ENCODE results near the gene MRM2.

The MRM2 gene

GRCh38 chr7:2220954-2221353 lies 21.1 kb downstream of the MRM2 start:
- H4K12ac ChIP-seq (ENCODE audit: low read depth, low read length), result no peak overlapping the region

GRCh38 chr7:2220506-2220905 lies 21.5 kb downstream of the MRM2 start:
- Histone ChIP-seq H3K79me1 (ENCODE audit: low read length) (no peaks in the 10 kb centered on the region), H2BK120ac (ENCODE audit: insufficient read depth, low read length, poor library complexity) (no peak overlapping the region), H2AFZ (ENCODE audit: insufficient read depth, low read length, poor library complexity) (no peak overlapping the region), H3K23ac (ENCODE audit: low read length) (no peak overlapping the region), H3K36me3 (ENCODE audit: control insufficient read depth in 1 of 2, insufficient read depth in 2 of 2, low read length in 2 of 2) (peaks cover 81 to 85% of the 10 kb centered on the region in 2 experiments), H4K8ac (ENCODE audit: low read depth, low read length) (no peak overlapping the region), H3K9me3 (ENCODE audit: insufficient read depth, low read depth, low read length) (peaks cover 3% of the 10 kb centered on the region), H3K79me2 (ENCODE audit: control insufficient read depth, insufficient read depth, low read length, poor library complexity) (no peaks in the 10 kb centered on the region), H4K91ac (ENCODE audit: low read depth, low read length) (no peak overlapping the region), H3K27me3 (ENCODE audit: insufficient read depth, low read length) (no peaks in the 10 kb centered on the region), H4K12ac (ENCODE audit: low read depth, low read length) (no peak overlapping the region), H3K4me3 (ENCODE audit: low read depth, low read length) (no peak overlapping the region), H2BK12ac (ENCODE audit: low read length) (no peak overlapping the region), H3K4ac (ENCODE audit: low read depth, low read length) (no peak overlapping the region), H2BK5ac (ENCODE audit: low read depth, low read length, poor library complexity) (no peak overlapping the region), H2AK5ac (ENCODE audit: low read length) (no peak overlapping the region), H3K14ac (ENCODE audit: low read length) (no peak overlapping the region), H3K4me1 (ENCODE audit: control insufficient read depth in 1 of 2, insufficient read depth in 2 of 2, low read length in 2 of 2) (no peaks in the 10 kb centered on the region), H3K27ac (ENCODE audit: low read depth, low read length) (no peak overlapping the region), H3K9ac (ENCODE audit: low read length) (no peak overlapping the region), H3K4me2 (ENCODE audit: low read length) (no peak overlapping the region), H3K18ac (ENCODE audit: low read length) (no peak overlapping the region)
- DNase-seq, result no peak
- WGBS (ENCODE audit: extremely low coverage, insufficient coverage, insufficient read length), result no CpG with 5 or more reads among the region's 16 CpGs

More at GRCh38 chr7:2220954-2221353, 21.1 kb downstream of the MRM2 start:
- H3K14ac ChIP-seq (ENCODE audit: low read length), result no peak overlapping the region
- H3K4ac ChIP-seq (ENCODE audit: low read depth, low read length), result no peak overlapping the region
- no peak overlapping the region for H2AFZ ChIP-seq (ENCODE audit: insufficient read depth, low read length, poor library complexity)
- H2BK12ac ChIP-seq (ENCODE audit: low read length), result no peak overlapping the region
- peaks cover 81 to 85% of the 10 kb centered on the region in 2 experiments for H3K36me3 ChIP-seq (ENCODE audit: control insufficient read depth in 1 of 2, insufficient read depth in 2 of 2, low read length in 2 of 2)
- WGBS (ENCODE audit: extremely low coverage, insufficient coverage, insufficient read length), result no CpG with 5 or more reads among the region's 17 CpGs
- H3K23ac ChIP-seq (ENCODE audit: low read length), result no peak overlapping the region
- H2BK5ac ChIP-seq (ENCODE audit: low read depth, low read length, poor library complexity), result no peak overlapping the region
- H3K18ac ChIP-seq (ENCODE audit: low read length), result no peak overlapping the region
- no peak for DNase-seq
- no peaks in the 10 kb centered on the region for H3K27me3 ChIP-seq (ENCODE audit: insufficient read depth, low read length)
- H3K79me1 ChIP-seq (ENCODE audit: low read length), result no peaks in the 10 kb centered on the region
- no peak overlapping the region for H3K27ac ChIP-seq (ENCODE audit: low read depth, low read length)
- no peaks in the 10 kb centered on the region for H3K79me2 ChIP-seq (ENCODE audit: control insufficient read depth, insufficient read depth, low read length, poor library complexity)
- H4K8ac ChIP-seq (ENCODE audit: low read depth, low read length), result no peak overlapping the region
- no peak overlapping the region for H2AK5ac ChIP-seq (ENCODE audit: low read length)
- H3K4me2 ChIP-seq (ENCODE audit: low read length), result no peak overlapping the region
- H3K9ac ChIP-seq (ENCODE audit: low read length), result no peak overlapping the region
- no peak overlapping the region for H4K91ac ChIP-seq (ENCODE audit: low read depth, low read length)
- no peak overlapping the region for H3K4me3 ChIP-seq (ENCODE audit: low read depth, low read length)
- H3K9me3 ChIP-seq (ENCODE audit: insufficient read depth, low read depth, low read length), result peaks cover 1% of the 10 kb centered on the region
- H3K4me1 ChIP-seq (ENCODE audit: control insufficient read depth in 1 of 2, insufficient read depth in 2 of 2, low read length in 2 of 2), result no peaks in the 10 kb centered on the region
- no peak overlapping the region for H2BK120ac ChIP-seq (ENCODE audit: insufficient read depth, low read length, poor library complexity)

GRCh38 chr7:2220030-2220429 lies 22.0 kb downstream of the MRM2 start:
- no peak overlapping the region for H3K4me2 ChIP-seq (ENCODE audit: low read length)
- no peak overlapping the region for H3K4me3 ChIP-seq (ENCODE audit: low read depth, low read length)
- H3K27ac ChIP-seq (ENCODE audit: low read depth, low read length), result no peak overlapping the region
- no peak overlapping the region for H2BK120ac ChIP-seq (ENCODE audit: insufficient read depth, low read length, poor library complexity)
- H3K79me1 ChIP-seq (ENCODE audit: low read length), result no peaks in the 10 kb centered on the region
- no peak overlapping the region for H2BK5ac ChIP-seq (ENCODE audit: low read depth, low read length, poor library complexity)
- H4K8ac ChIP-seq (ENCODE audit: low read depth, low read length), result no peak overlapping the region
- H3K4ac ChIP-seq (ENCODE audit: low read depth, low read length), result no peak overlapping the region
- no peak overlapping the region for H4K12ac ChIP-seq (ENCODE audit: low read depth, low read length)
- no peaks in the 10 kb centered on the region for H3K79me2 ChIP-seq (ENCODE audit: control insufficient read depth, insufficient read depth, low read length, poor library complexity)
- no peak overlapping the region for H2AFZ ChIP-seq (ENCODE audit: insufficient read depth, low read length, poor library complexity)
- WGBS (ENCODE audit: extremely low coverage, insufficient coverage, insufficient read length), result no CpG with 5 or more reads among the region's 19 CpGs
- H2AK5ac ChIP-seq (ENCODE audit: low read length), result no peak overlapping the region
- H2BK12ac ChIP-seq (ENCODE audit: low read length), result no peak overlapping the region
- H3K23ac ChIP-seq (ENCODE audit: low read length), result no peak overlapping the region
- no peak for DNase-seq
- no peak overlapping the region for H3K14ac ChIP-seq (ENCODE audit: low read length)
- H3K18ac ChIP-seq (ENCODE audit: low read length), result no peak overlapping the region
- peaks cover 79 to 83% of the 10 kb centered on the region in 2 experiments for H3K36me3 ChIP-seq (ENCODE audit: control insufficient read depth in 1 of 2, insufficient read depth in 2 of 2, low read length in 2 of 2)
- H3K9ac ChIP-seq (ENCODE audit: low read length), result no peak overlapping the region
- no peak overlapping the region for H4K91ac ChIP-seq (ENCODE audit: low read depth, low read length)
- H3K9me3 ChIP-seq (ENCODE audit: insufficient read depth, low read depth, low read length), result peaks cover 2% of the 10 kb centered on the region
- H3K27me3 ChIP-seq (ENCODE audit: insufficient read depth, low read length), result no peaks in the 10 kb centered on the region
- H3K4me1 ChIP-seq (ENCODE audit: control insufficient read depth in 1 of 2, insufficient read depth in 2 of 2, low read length in 2 of 2), result no peaks in the 10 kb centered on the region

GRCh38 chr7:2219606-2220005 lies 22.4 kb downstream of the MRM2 start:
- H3K23ac ChIP-seq (ENCODE audit: low read length), result no peak overlapping the region
- H3K27me3 ChIP-seq (ENCODE audit: insufficient read depth, low read length), result no peaks in the 10 kb centered on the region
- no peak overlapping the region for H2BK5ac ChIP-seq (ENCODE audit: low read depth, low read length, poor library complexity)
- no peak for DNase-seq
- no peak overlapping the region for H4K12ac ChIP-seq (ENCODE audit: low read depth, low read length)
- no peak overlapping the region for H4K91ac ChIP-seq (ENCODE audit: low read depth, low read length)
- no peak overlapping the region for H3K4ac ChIP-seq (ENCODE audit: low read depth, low read length)
- H3K9ac ChIP-seq (ENCODE audit: low read length), result no peak overlapping the region
- WGBS (ENCODE audit: extremely low coverage, insufficient coverage, insufficient read length), result no CpG with 5 or more reads among the region's 8 CpGs
- H3K79me1 ChIP-seq (ENCODE audit: low read length), result no peaks in the 10 kb centered on the region
- H2AFZ ChIP-seq (ENCODE audit: insufficient read depth, low read length, poor library complexity), result no peak overlapping the region
- H3K4me3 ChIP-seq (ENCODE audit: low read depth, low read length), result no peak overlapping the region
- H2BK12ac ChIP-seq (ENCODE audit: low read length), result no peak overlapping the region
- peaks cover 4% of the 10 kb centered on the region for H3K9me3 ChIP-seq (ENCODE audit: insufficient read depth, low read depth, low read length)
- no peaks in the 10 kb centered on the region for H3K4me1 ChIP-seq (ENCODE audit: control insufficient read depth in 1 of 2, insufficient read depth in 2 of 2, low read length in 2 of 2)
- H3K18ac ChIP-seq (ENCODE audit: low read length), result no peak overlapping the region
- H2AK5ac ChIP-seq (ENCODE audit: low read length), result no peak overlapping the region
- no peak overlapping the region for H4K8ac ChIP-seq (ENCODE audit: low read depth, low read length)
- H3K14ac ChIP-seq (ENCODE audit: low read length), result no peak overlapping the region
- H3K36me3 ChIP-seq (ENCODE audit: control insufficient read depth in 1 of 2, insufficient read depth in 2 of 2, low read length in 2 of 2), result peaks cover 77 to 81% of the 10 kb centered on the region in 2 experiments
- H2BK120ac ChIP-seq (ENCODE audit: insufficient read depth, low read length, poor library complexity), result no peak overlapping the region
- no peak overlapping the region for H3K27ac ChIP-seq (ENCODE audit: low read depth, low read length)
- no peak overlapping the region for H3K4me2 ChIP-seq (ENCODE audit: low read length)
- H3K79me2 ChIP-seq (ENCODE audit: control insufficient read depth, insufficient read depth, low read length, poor library complexity), result no peaks in the 10 kb centered on the region
